Bronchus fibroblast of lung (primary cell): Measurements from ENCODE around the gene MRS2. TPM values are rescaled to one million over a fixed set of nuclear protein-coding genes. Genes with fewer than 3 reads are reported as not detected.

Source experiments
- total RNA-seq: library from RNA; depleted of rRNA; stranded (reverse); fragments of >200 nt; gene quantifications from 2 replicates; pipeline ENCODE4 v1.2.3, GENCODE V29; 2015

MRS2 gene
- total RNA-seq: 20.5 and 22.2 TPM in 2 replicates

GRCh38 chr6:24402697-24403500 lies at the start of gene MRS2:
Gene MRS2 (plus strand): TSS chr6:24402936. CDS start chr6:24403047, 111 bp downstream.

GRCh38 chr6:24357336-24358218 lies 45.2 kb upstream of the MRS2 start, which contains the start of gene DCDC2:
Gene DCDC2 (minus strand): TSS chr6:24358059. CDS start chr6:24357750, 309 bp downstream.

Other genes starting within 250 kb of the MRS2 start
- gene DCDC2, start 44.9 kb upstream of the MRS2 start, total RNA-seq: not detected in 2 replicates
- 0.15 and 0.17 TPM in 2 replicates for gene GPLD1, start 86.6 kb downstream of the MRS2 start, total RNA-seq
- 0.15 and 0.17 TPM in 2 replicates for gene ALDH5A1, start 92.0 kb downstream of the MRS2 start, total RNA-seq
- not detected in 2 replicates for gene KIAA0319, start 243.3 kb downstream of the MRS2 start, total RNA-seq